ENCODE measurements around the gene KLF7. TPM values are rescaled to one million over a fixed set of nuclear protein-coding genes. Genes with fewer than 3 reads are reported as not detected.

KLF7 gene
- total RNA-seq, 1 experiment from 2014 or later = 32.2 TPM

GRCh38 chr2:207041786-207042554 lies 123.8 kb downstream of the KLF7 start:
- Histone ChIP-seq H3K9ac (ENCODE audit: extremely low read depth, insufficient read length, low read length) (no peak overlapping the region), H2AFZ (ENCODE audit: low read length) (no peak overlapping the region)
- no peak for TF ChIP-seq CTCF (conservative IDR thresholded peaks at IDR 0.05)

More at GRCh38 chr2:207041786-207042554, 123.8 kb downstream of the KLF7 start:
- Histone ChIP-seq H3K23me2 (ENCODE audit: insufficient read length, low read depth, low read length, poor library complexity, severe bottlenecking) (no peaks in the 10 kb centered on the region), H3K18ac (ENCODE audit: insufficient read length, low read depth, low read length) (no peak overlapping the region), H3K23ac (ENCODE audit: insufficient read length, low read depth, low read length) (no peak overlapping the region), H3K56ac (ENCODE audit: insufficient read length, low read depth, low read length) (no peak overlapping the region), H3K27ac (ENCODE audit: insufficient read length, low read depth, low read length) (no peak overlapping the region), H3K4me2 (ENCODE audit: insufficient read depth, insufficient read length, low read length) (no peak overlapping the region), H3K9me3 (ENCODE audit: control insufficient read depth, low read depth, low read length) (no peaks in the 10 kb centered on the region), H4K91ac (ENCODE audit: insufficient read length, low read depth, low read length) (no peak overlapping the region), H2BK120ac (ENCODE audit: low read depth, low read length, poor library complexity, severe bottlenecking) (no peak overlapping the region), H3K4me1 (ENCODE audit: insufficient read depth, low read length) (peaks cover 12% of the 10 kb centered on the region; the same call in 1 of the 2 replicates), H3K27me3 (ENCODE audit: insufficient read depth, low read length) (no peaks in the 10 kb centered on the region), H2BK20ac (ENCODE audit: low read depth, low read length, poor library complexity, severe bottlenecking) (no peak overlapping the region), H4K5ac (ENCODE audit: insufficient read length, low read depth, low read length) (no peak overlapping the region), H3K14ac (ENCODE audit: insufficient read depth, low read length) (no peak overlapping the region), H4K8ac (replicated peaks; ENCODE audit: insufficient read length, low read depth, low read length) (no peak overlapping the region), H2BK12ac (ENCODE audit: insufficient read length, low read depth, low read length) (no peak overlapping the region), H3T11ph (ENCODE audit: low read length) (no peak overlapping the region), H2BK15ac (ENCODE audit: low read depth, low read length) (no peak overlapping the region), H2BK5ac (ENCODE audit: insufficient read length, low read length) (no peak overlapping the region), H3K79me1 (ENCODE audit: insufficient read depth, low read depth, low read length, poor library complexity, severe bottlenecking) (no peaks in the 10 kb centered on the region), H3K4ac (ENCODE audit: low read depth, low read length) (no peak overlapping the region), H4K20me1 (ENCODE audit: control insufficient read depth, insufficient read depth, insufficient read length) (no peaks in the 10 kb centered on the region), H2AK5ac (ENCODE audit: insufficient read length, low read length) (no peak overlapping the region), H3K79me2 (ENCODE audit: insufficient read depth, low read length) (no peaks in the 10 kb centered on the region)
- Mint-ChIP-seq H3K27ac (peak overlapping the region in 1 of 3 experiments; percentile 20; a peak in 1 of 7 replicates), H3K4me1 (peaks cover 42 to 55% of the 10 kb centered on the region in 2 experiments), H3K27me3 (ENCODE audit: low read depth) (no peaks in the 10 kb centered on the region), H3K4me3 (no peak overlapping the region), H3K9me3 (no peaks in the 10 kb centered on the region), H3K36me3 (ENCODE audit: insufficient read depth in 1 of 3, low read depth in 3 of 3) (no peaks in the 10 kb centered on the region; a peak in 1 of 7 replicates)
- no CpG with 5 or more reads among the region's 9 CpGs for WGBS (ENCODE audit: extremely low coverage, insufficient read length, low lambda C conversion rate)
- no peak for DNase-seq
